H9 (cell line): ENCODE results near the gene CENPL. TPM values are rescaled to one million over a fixed set of nuclear protein-coding genes. Genes with fewer than 3 reads are reported as not detected.
A peak's percentile ranks its signal among the peaks of the same experiment; 100 is the strongest.

Experiments used
- DNase-seq: peaks from one replicate; pipeline ENCODE4 v3.0.0-alpha.2; 2017
- H2AFZ ChIP-seq: one replicate; pipeline ENCODE4 v1.6.1; 2013; ENCODE audit warnings: mild to moderate bottlenecking, low read length, control low read depth, moderate library complexity
- H2AK5ac ChIP-seq: 2 replicates; pipeline ENCODE4 v1.6.1; 2013; ENCODE audit warnings: low read length, control low read depth, mixed read lengths; ENCODE audit not compliant: insufficient read length
- H2BK120ac ChIP-seq: one replicate; pipeline ENCODE4 v1.6.1; 2013; ENCODE audit warnings: low read depth, mild to moderate bottlenecking, low read length, control low read depth, inconsistent platforms; ENCODE audit not compliant: poor library complexity, severe bottlenecking
- H2BK12ac ChIP-seq: 2 replicates; pipeline ENCODE4 v1.6.1; 2013; ENCODE audit warnings: low read length, control low read depth, mixed read lengths, low read depth; ENCODE audit not compliant: insufficient read length
- H2BK15ac ChIP-seq: 2 replicates; pipeline ENCODE4 v1.6.1; 2013; ENCODE audit warnings: low read depth, low read length, control low read depth
- H2BK20ac ChIP-seq: one replicate; pipeline ENCODE4 v1.6.1; 2013; ENCODE audit warnings: low read depth, mild to moderate bottlenecking, low read length, control low read depth, inconsistent platforms; ENCODE audit not compliant: poor library complexity, severe bottlenecking
- H2BK5ac ChIP-seq: 2 replicates; pipeline ENCODE4 v1.6.1; 2013; ENCODE audit warnings: low read length, control low read depth, mixed read lengths; ENCODE audit not compliant: insufficient read length
- H3K14ac ChIP-seq: 2 replicates; pipeline ENCODE4 v1.6.1; 2013; ENCODE audit warnings: low read length, control low read depth; ENCODE audit not compliant: insufficient read depth
- H3K18ac ChIP-seq: 2 replicates; pipeline ENCODE4 v1.6.1; 2013; ENCODE audit warnings: low read depth, mild to moderate bottlenecking, mixed read lengths, low read length, control low read depth; ENCODE audit not compliant: insufficient read length
- H3K23ac ChIP-seq: 2 replicates; pipeline ENCODE4 v1.6.1; 2013; ENCODE audit warnings: low read length, control low read depth, mixed read lengths, low read depth; ENCODE audit not compliant: insufficient read length
- H3K23me2 ChIP-seq: 2 replicates; pipeline ENCODE4 v1.6.1; 2013; ENCODE audit warnings: low read depth, mild to moderate bottlenecking, mixed read lengths, low read length, control low read depth; ENCODE audit not compliant: insufficient read length, poor library complexity, severe bottlenecking
- H3K27ac ChIP-seq: 2 replicates; pipeline ENCODE4 v1.5.1; 2013; ENCODE audit warnings: low read length, control low read depth, mixed read lengths, low read depth; ENCODE audit not compliant: insufficient read length
- H3K27me3 ChIP-seq: 2 replicates; pipeline ENCODE4 v1.6.1; 2013; ENCODE audit warnings: low read length, control low read depth, inconsistent platforms; ENCODE audit not compliant: insufficient read depth
- H3K4ac ChIP-seq: 2 replicates; pipeline ENCODE4 v1.6.1; 2013; ENCODE audit warnings: low read depth, mild to moderate bottlenecking, control low read depth, inconsistent platforms, low read length, moderate library complexity
- H3K4me1 ChIP-seq: 2 replicates; pipeline ENCODE4 v1.6.1; 2013; ENCODE audit warnings: low read length, control low read depth, inconsistent platforms; ENCODE audit not compliant: insufficient read depth
- H3K4me2 ChIP-seq: 2 replicates; pipeline ENCODE4 v1.6.1; 2013; ENCODE audit warnings: low read length, control low read depth, mixed read lengths; ENCODE audit not compliant: insufficient read length, insufficient read depth
- H3K56ac ChIP-seq: 2 replicates; pipeline ENCODE4 v1.6.1; 2013; ENCODE audit warnings: low read depth, mild to moderate bottlenecking, mixed read lengths, low read length, control low read depth; ENCODE audit not compliant: insufficient read length
- H3K79me1 ChIP-seq: 2 replicates; pipeline ENCODE4 v1.6.1; 2013; ENCODE audit warnings: low read depth, mild to moderate bottlenecking, moderate library complexity, low read length, control low read depth, inconsistent platforms; ENCODE audit not compliant: insufficient read depth, poor library complexity, severe bottlenecking
- H3K79me2 ChIP-seq: 2 replicates; pipeline ENCODE4 v1.6.1; 2013; ENCODE audit warnings: low read length, control low read depth, inconsistent platforms; ENCODE audit not compliant: insufficient read depth
- H3K9ac ChIP-seq: 2 replicates; pipeline ENCODE4 v1.6.1; 2013; ENCODE audit warnings: low read length, control low read depth, mixed read lengths; ENCODE audit not compliant: insufficient read length; ENCODE audit errors: extremely low read depth
- H3K9me3 ChIP-seq: one replicate; pipeline ENCODE4 v1.6.1; 2013; ENCODE audit warnings: low read depth, low read length, inconsistent platforms; ENCODE audit not compliant: control insufficient read depth
- H3T11ph ChIP-seq: one replicate; pipeline ENCODE4 v1.6.1; 2013; ENCODE audit warnings: mild to moderate bottlenecking, low read length, control low read depth, inconsistent platforms
- H4K20me1 ChIP-seq: one replicate; pipeline ENCODE4 v1.6.1; 2013; ENCODE audit not compliant: control insufficient read depth, insufficient read length, insufficient read depth
- H4K5ac ChIP-seq: 2 replicates; pipeline ENCODE4 v1.6.1; 2013; ENCODE audit warnings: low read depth, mild to moderate bottlenecking, mixed read lengths, low read length, control low read depth; ENCODE audit not compliant: insufficient read length
- H4K8ac ChIP-seq: replicated peaks from 2 replicates; pipeline ENCODE4 v1.6.1; 2013; ENCODE audit warnings: low read length, control low read depth, mixed read lengths, low read depth; ENCODE audit not compliant: insufficient read length
- H4K91ac ChIP-seq: 2 replicates; pipeline ENCODE4 v1.6.1; 2013; ENCODE audit warnings: low read depth, mild to moderate bottlenecking, moderate library complexity, mixed read lengths, low read length, control low read depth; ENCODE audit not compliant: insufficient read length
- H3K27ac Mint-ChIP-seq, 3 experiments: 2 replicates in 2 of 3; 3 replicates in 1 of 3; pipeline ENCODE4 v1.8.0; 2020 to 2021; ENCODE audit warnings: mixed read lengths in 3 of 3, mild to moderate bottlenecking in 1 of 3, moderate library complexity in 1 of 3
- H3K27me3 Mint-ChIP-seq: 2 replicates; pipeline ENCODE4 v1.8.0; 2021; ENCODE audit warnings: low read depth, mild to moderate bottlenecking, moderate library complexity, mixed read lengths
- H3K36me3 Mint-ChIP-seq, 3 experiments: 2 replicates in 2 of 3; 3 replicates in 1 of 3; pipeline ENCODE4 v1.8.0; 2020 to 2021; ENCODE audit warnings: low read depth in 3 of 3, mixed read lengths in 3 of 3; ENCODE audit not compliant: insufficient read depth in 1 of 3
- H3K4me1 Mint-ChIP-seq, 2 experiments: 2 replicates each; pipeline ENCODE4 v1.8.0; 2020; ENCODE audit warnings: mixed read lengths in 2 of 2
- H3K4me3 Mint-ChIP-seq, 2 experiments: 2 replicates in 1 of 2; 3 replicates in 1 of 2; pipeline ENCODE4 v1.8.0; 2020 to 2021; ENCODE audit warnings: mild to moderate bottlenecking in 2 of 2, mixed read lengths in 2 of 2, moderate library complexity in 1 of 2
- H3K9me3 Mint-ChIP-seq, 2 experiments: 2 replicates in 1 of 2; 3 replicates in 1 of 2; pipeline ENCODE4 v1.8.0; 2020; ENCODE audit warnings: mild to moderate bottlenecking in 2 of 2, mixed read lengths in 2 of 2, moderate library complexity in 1 of 2
- WGBS: extraction: QIAGEN DNeasy Blood & Tissue Kit; methylation state at CpG from one replicate; pipeline ENCODE4 v1.1.7; 2013; ENCODE audit warnings: missing lambda C conversion rate, low lambda C conversion rate, mixed read lengths; ENCODE audit not compliant: insufficient read length; ENCODE audit errors: extremely low coverage; 5-methylcytosine and 5-hydroxymethylcytosine counted together
- total RNA-seq: library from RNA; stranded (reverse); gene quantifications from 2 replicates; pipeline ENCODE4 v1.2.1, GENCODE V29; 2021
- TF ChIP-seq, protein P1 (sequence below): fragments of 200-600 bp; sonication (generic); conservative IDR thresholded peaks from 3 replicates; pipeline ENCODE4 v1.8.0; 2021; ENCODE audit warnings: antibody characterized with exemption, mild to moderate bottlenecking

Gene CENPL
- total RNA-seq, 1 experiment from 2014 or later = 14.4 TPM

GRCh38 chr1:173867141-173867752 lies 42.6 kb upstream of the CENPL start:
- Histone ChIP-seq H2BK15ac (no peak overlapping the region), H3K4ac (no peak overlapping the region; the same call in 1 of the 2 replicates), H3K79me2 (peaks cover 16% of the 10 kb centered on the region; the same call in 1 of the 2 replicates), H3K27me3 (no peaks in the 10 kb centered on the region), H3K4me2 (peak overlapping the region; percentile 51), H2BK20ac (no peak overlapping the region), H3K23me2 (peaks cover 10% of the 10 kb centered on the region), H3K23ac (no peak overlapping the region), H3K79me1 (no peaks in the 10 kb centered on the region), H3K9ac (peak overlapping the region; percentile 98), H2AK5ac (no peak overlapping the region), H2BK120ac (no peak overlapping the region), H2BK12ac (no peak overlapping the region), H3K14ac (peak overlapping the region; percentile 78), H3T11ph (no peak overlapping the region), H4K20me1 (no peaks in the 10 kb centered on the region), H3K9me3 (no peaks in the 10 kb centered on the region), H3K56ac (peak overlapping the region; percentile 27), H4K91ac (no peak overlapping the region), H4K8ac (no peak overlapping the region), H2AFZ (no peak overlapping the region), H3K27ac (peak overlapping the region; percentile 68), H2BK5ac (peak overlapping the region; percentile 46), H3K4me1 (no peaks in the 10 kb centered on the region), H3K18ac (peak overlapping the region; percentile 89), H4K5ac (peak overlapping the region; percentile 95)
- peaks cover 0 to 9% of the 10 kb centered on the region in 2 experiments; a peak in 2 of 5 replicates for H3K9me3 Mint-ChIP-seq
- TF ChIP-seq, protein P1, sequence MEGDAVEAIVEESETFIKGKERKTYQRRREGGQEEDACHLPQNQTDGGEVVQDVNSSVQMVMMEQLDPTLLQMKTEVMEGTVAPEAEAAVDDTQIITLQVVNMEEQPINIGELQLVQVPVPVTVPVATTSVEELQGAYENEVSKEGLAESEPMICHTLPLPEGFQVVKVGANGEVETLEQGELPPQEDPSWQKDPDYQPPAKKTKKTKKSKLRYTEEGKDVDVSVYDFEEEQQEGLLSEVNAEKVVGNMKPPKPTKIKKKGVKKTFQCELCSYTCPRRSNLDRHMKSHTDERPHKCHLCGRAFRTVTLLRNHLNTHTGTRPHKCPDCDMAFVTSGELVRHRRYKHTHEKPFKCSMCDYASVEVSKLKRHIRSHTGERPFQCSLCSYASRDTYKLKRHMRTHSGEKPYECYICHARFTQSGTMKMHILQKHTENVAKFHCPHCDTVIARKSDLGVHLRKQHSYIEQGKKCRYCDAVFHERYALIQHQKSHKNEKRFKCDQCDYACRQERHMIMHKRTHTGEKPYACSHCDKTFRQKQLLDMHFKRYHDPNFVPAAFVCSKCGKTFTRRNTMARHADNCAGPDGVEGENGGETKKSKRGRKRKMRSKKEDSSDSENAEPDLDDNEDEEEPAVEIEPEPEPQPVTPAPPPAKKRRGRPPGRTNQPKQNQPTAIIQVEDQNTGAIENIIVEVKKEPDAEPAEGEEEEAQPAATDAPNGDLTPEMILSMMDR = no peak
- peaks cover 54 to 65% (median 64%) of the 10 kb centered on the region in 3 experiments for H3K36me3 Mint-ChIP-seq
- H3K27ac Mint-ChIP-seq = peak overlapping the region; percentile 99 to 100 (median 99)
- peaks cover 33 to 48% of the 10 kb centered on the region in 2 experiments for H3K4me1 Mint-ChIP-seq
- H3K27me3 Mint-ChIP-seq = peaks cover 3% of the 10 kb centered on the region; the same call in 1 of the 2 replicates
- DNase-seq = peak; percentile 29
- no CpG with 5 or more reads among the region's 32 CpGs for WGBS
- peak overlapping the region; percentile 98 to 99 for H3K4me3 Mint-ChIP-seq
